K562 (cell line): Measurements from ENCODE around the gene ATXN1. TPM values are rescaled to one million over a fixed set of nuclear protein-coding genes. Genes with fewer than 3 reads are reported as not detected.

Experiments used
- ATF1 ChIP-seq, 2 experiments: fragments of 450-650 bp in 1 of 2; IDR thresholded peaks; 2 replicates each; pipeline ENCODE4 v1.6.1; 2016; ENCODE audit warnings: missing compliant biosample characterization in 1 of 2, missing genetic modification characterization in 1 of 2
- BRF1 ChIP-seq: IDR thresholded peaks from 3 replicates; pipeline ENCODE4 v1.6.1; 2011; ENCODE audit warnings: borderline replicate concordance, mild to moderate bottlenecking; ENCODE audit not compliant: insufficient read length; ENCODE audit errors: extremely low read depth
- COPS2 ChIP-seq: fragments of 450-650 bp; conservative IDR thresholded peaks from 2 replicates; pipeline ENCODE4 v1.6.1; 2016; ENCODE audit warnings: mild to moderate bottlenecking, moderate library complexity
- FIP1L1 ChIP-seq: fragments of 200-400 bp; formaldehyde crosslinking; IDR thresholded peaks from 2 replicates; pipeline ENCODE4 v1.6.1; 2018; ENCODE audit warnings: mild to moderate bottlenecking, low read depth, low read length; ENCODE audit not compliant: poor library complexity, severe bottlenecking
- HIVEP1 ChIP-seq: fragments of 250-450 bp; sonication (Bioruptor Pico); IDR thresholded peaks from 2 replicates; pipeline ENCODE4 v1.4.0; 2020; ENCODE audit warnings: mild to moderate bottlenecking
- ILK ChIP-seq: fragments of 450-650 bp; IDR thresholded peaks from 2 replicates; pipeline ENCODE4 v1.6.1; 2016; ENCODE audit warnings: missing genetic modification characterization, low read depth, mild to moderate bottlenecking, missing compliant biosample characterization, moderate library complexity, borderline replicate concordance
- JUNB ChIP-seq: fragments of 450-650 bp; formaldehyde crosslinking; conservative IDR thresholded peaks from 2 replicates; pipeline ENCODE4 v1.4.0; 2020; ENCODE audit warnings: mild to moderate bottlenecking
- MTF1 ChIP-seq: fragments of 250-450 bp; sonication (Bioruptor Pico); IDR thresholded peaks from 2 replicates; pipeline ENCODE4 v1.9.0; 2021; ENCODE audit warnings: moderate library complexity, mild to moderate bottlenecking, inconsistent platforms, borderline replicate concordance
- NUFIP1 ChIP-seq: fragments of 450-650 bp; IDR thresholded peaks from 2 replicates; pipeline ENCODE4 v1.6.1; 2018; ENCODE audit not compliant: partially characterized antibody
- PTTG1 ChIP-seq: fragments of 450-650 bp; IDR thresholded peaks from 2 replicates; pipeline ENCODE4 v1.6.1; 2016; ENCODE audit warnings: low read depth, mild to moderate bottlenecking, missing genetic modification characterization, missing compliant biosample characterization
- SAFB2 ChIP-seq: fragments of 200-400 bp; formaldehyde crosslinking; IDR thresholded peaks from 2 replicates; pipeline ENCODE4 v1.6.1; 2018; ENCODE audit warnings: borderline replicate concordance, low read length, low read depth, moderate library complexity; ENCODE audit not compliant: severe bottlenecking
- SMAD3 ChIP-seq: fragments of 450-650 bp; formaldehyde crosslinking; conservative IDR thresholded peaks from 2 replicates; pipeline ENCODE4 v1.4.0; 2020; ENCODE audit warnings: mild to moderate bottlenecking
- SP2 ChIP-seq: IDR thresholded peaks from 2 replicates; pipeline ENCODE4 v1.6.1; 2011; ENCODE audit warnings: mild to moderate bottlenecking, low read depth, low read length, moderate library complexity; ENCODE audit not compliant: poor library complexity, severe bottlenecking; ENCODE audit errors: extremely low read depth
- ZKSCAN1 ChIP-seq: fragments of 150-350 bp; IDR thresholded peaks from 2 replicates; pipeline ENCODE4 v1.6.1; 2016; ENCODE audit warnings: low read depth, low read length
- ZNF165 ChIP-seq: fragments of 250-450 bp; sonication (Bioruptor Pico); IDR thresholded peaks from 2 replicates; pipeline ENCODE4 v1.4.0; 2020; ENCODE audit warnings: borderline replicate concordance
- polyA plus RNA-seq, 8 experiments: library from polyadenylated mRNA; depleted of rRNA in 4 of 8; stranded (reverse) in 5 of 8; unstranded in 3 of 8; fragments of >200 nt; fragmentation: Nextera tagmentation in 2 of 8; fragmentation: Illumina TruSeq in 1 of 8; extraction: Ambion mirVana in 2 of 8; extraction: Trizol in 1 of 8; gene quantifications; 2 replicates each; pipeline versions ENCODE4 v1.2.1 to v1.2.3, GENCODE V29; 2011 to 2014; ENCODE audit warnings: inconsistent platforms in 1 of 8, missing spikeins in 1 of 8
- total RNA-seq, 7 experiments: library from RNA; depleted of rRNA in 6 of 7; stranded (reverse); fragments of >200 nt in 6 of 7; fragmentation: Illumina TruSeq in 2 of 7; extraction: Trizol in 2 of 7; gene quantifications; 2 replicates each; pipeline versions ENCODE4 v1.2.1 to v1.2.3, GENCODE V29; 2011 to 2021; ENCODE audit warnings: low replicate concordance in 1 of 7
- TF ChIP-seq, protein P1 (sequence below): fragments of 450-650 bp; IDR thresholded peaks from 2 replicates; pipeline ENCODE4 v1.7.1; 2018; ENCODE audit warnings: mild to moderate bottlenecking, low read depth; ENCODE audit not compliant: partially characterized antibody

The ATXN1 gene
- total and polyA plus RNA-seq, 9 of the 15 experiments (the other 6 are each of a cell fraction or from before 2014, with no cell fraction given) = under 0.01 to 1.2 (median 0.58) TPM

DNA sequence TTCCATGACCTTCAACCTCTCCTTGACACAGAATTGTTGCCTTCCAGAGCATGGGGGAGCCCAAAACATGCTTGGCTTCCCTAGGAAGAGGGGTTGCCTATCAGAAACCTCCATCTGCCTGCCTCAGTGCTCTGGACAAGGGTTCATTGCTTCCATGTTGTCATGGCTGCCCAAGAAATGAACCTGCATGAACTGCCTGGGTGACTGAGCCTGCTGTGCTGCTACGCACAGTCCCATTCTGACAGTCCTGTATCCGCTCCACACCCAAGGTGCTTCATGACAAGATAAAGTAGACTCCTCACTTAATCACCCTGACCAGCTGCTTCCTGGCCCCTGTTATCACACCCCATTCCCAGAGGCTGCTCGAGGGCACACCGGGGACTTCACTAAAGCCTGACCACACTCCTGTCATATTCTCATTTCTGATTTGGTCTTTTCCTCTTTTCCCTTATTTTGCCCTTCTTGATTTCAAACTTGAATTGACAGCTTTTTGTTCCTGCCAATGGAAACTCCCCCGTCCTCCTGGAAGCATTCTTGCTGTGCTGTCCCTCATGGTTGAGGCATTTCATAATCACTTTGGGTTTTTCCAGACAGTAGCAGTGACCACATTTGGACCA, 491.0 kb downstream of the ATXN1 start (continued):
- no peak for TF ChIP-seq ATF1 (CRISPR knock-in tag; IDR thresholded peaks at IDR 0.05)
- peak; percentile 66 for TF ChIP-seq ATF1 (tag; IDR thresholded peaks at IDR 0.05)
- peak; percentile 65; the same call in 1 of the 2 replicates for TF ChIP-seq ZKSCAN1
- no peak for TF ChIP-seq PTTG1 (tag)
- TF ChIP-seq ILK = no peak
- no peak for TF ChIP-seq BRF1
- no peak for TF ChIP-seq SP2
- TF ChIP-seq, protein P1, sequence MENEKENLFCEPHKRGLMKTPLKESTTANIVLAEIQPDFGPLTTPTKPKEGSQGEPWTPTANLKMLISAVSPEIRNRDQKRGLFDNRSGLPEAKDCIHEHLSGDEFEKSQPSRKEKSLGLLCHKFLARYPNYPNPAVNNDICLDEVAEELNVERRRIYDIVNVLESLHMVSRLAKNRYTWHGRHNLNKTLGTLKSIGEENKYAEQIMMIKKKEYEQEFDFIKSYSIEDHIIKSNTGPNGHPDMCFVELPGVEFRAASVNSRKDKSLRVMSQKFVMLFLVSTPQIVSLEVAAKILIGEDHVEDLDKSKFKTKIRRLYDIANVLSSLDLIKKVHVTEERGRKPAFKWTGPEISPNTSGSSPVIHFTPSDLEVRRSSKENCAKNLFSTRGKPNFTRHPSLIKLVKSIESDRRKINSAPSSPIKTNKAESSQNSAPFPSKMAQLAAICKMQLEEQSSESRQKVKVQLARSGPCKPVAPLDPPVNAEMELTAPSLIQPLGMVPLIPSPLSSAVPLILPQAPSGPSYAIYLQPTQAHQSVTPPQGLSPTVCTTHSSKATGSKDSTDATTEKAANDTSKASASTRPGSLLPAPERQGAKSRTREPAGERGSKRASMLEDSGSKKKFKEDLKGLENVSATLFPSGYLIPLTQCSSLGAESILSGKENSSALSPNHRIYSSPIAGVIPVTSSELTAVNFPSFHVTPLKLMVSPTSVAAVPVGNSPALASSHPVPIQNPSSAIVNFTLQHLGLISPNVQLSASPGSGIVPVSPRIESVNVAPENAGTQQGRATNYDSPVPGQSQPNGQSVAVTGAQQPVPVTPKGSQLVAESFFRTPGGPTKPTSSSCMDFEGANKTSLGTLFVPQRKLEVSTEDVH = no peak
- no peak for TF ChIP-seq COPS2
- TF ChIP-seq HIVEP1 (CRISPR knock-in tag) = no peak
- TF ChIP-seq FIP1L1 = no peak
- TF ChIP-seq MTF1 (CRISPR knock-in tag) = no peak
- no peak for TF ChIP-seq ZNF165
- TF ChIP-seq NUFIP1 = peak; percentile 80
- TF ChIP-seq JUNB = no peak
- TF ChIP-seq SAFB2 = no peak
- 0 out of 2 replicates have a peak, but pooled peaks have one; percentile 21 for TF ChIP-seq SMAD3 (CRISPR knock-in tag)
